ENCODE data around the gene SOAT1. TPM values are rescaled to one million over a fixed set of nuclear protein-coding genes. Genes with fewer than 3 reads are reported as not detected.

SOAT1 gene
- total RNA-seq: 11.7 and 24.5 TPM in 2 replicates

DNA sequence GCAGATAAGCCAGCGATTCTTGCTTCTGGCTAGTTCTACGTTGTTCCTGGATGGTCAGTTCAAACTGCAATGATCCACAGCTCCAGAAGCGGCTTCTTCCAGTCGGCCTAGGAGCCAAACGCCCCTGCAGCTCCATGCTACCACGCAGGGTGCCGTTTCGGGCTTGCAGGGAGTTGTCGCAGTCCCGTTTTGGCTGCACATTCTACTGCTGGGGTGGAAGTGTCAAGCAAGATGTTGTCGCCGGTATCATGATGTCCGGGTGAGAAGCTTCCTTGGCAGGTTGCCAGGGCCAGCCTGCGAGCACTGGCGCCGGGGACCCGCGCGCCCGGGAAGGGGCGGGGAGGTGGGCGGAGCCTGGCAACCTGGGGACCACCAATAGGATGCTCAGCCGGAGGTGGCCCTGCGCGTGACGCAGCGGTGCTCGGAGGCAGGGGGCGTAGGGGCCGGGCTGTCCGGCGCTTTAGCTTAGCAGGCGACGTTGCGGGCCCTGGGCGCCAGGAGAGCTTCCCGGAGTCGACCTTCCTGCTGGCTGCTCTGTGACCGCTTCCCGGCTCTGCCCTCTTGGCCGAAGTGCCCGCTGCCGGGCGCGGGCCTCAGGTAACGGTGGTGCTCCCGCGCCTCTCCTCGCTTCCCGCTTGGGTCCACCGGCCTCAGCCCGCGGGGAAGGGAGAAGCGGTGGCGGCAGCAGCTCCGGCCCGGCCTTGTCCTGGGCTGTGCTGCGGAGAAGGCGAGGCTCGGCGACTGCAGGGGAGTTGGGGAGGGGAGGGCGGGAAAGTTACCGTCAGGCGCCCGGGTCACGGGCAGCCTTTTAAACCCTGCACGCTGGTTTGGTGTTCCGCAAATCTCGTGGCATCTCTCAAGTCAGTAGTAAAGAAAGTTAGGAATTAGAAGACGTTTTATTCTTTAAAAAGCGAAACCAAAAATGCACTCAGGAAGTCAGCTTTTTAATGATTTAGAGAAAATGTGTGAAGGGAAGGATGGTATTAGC lies at the start of gene SOAT1:
SOAT1 (plus strand) TSS at position 458 of the 988 bp plus-strand sequence. CDS start 8,888 bp downstream, outside the sequence.

DNA sequence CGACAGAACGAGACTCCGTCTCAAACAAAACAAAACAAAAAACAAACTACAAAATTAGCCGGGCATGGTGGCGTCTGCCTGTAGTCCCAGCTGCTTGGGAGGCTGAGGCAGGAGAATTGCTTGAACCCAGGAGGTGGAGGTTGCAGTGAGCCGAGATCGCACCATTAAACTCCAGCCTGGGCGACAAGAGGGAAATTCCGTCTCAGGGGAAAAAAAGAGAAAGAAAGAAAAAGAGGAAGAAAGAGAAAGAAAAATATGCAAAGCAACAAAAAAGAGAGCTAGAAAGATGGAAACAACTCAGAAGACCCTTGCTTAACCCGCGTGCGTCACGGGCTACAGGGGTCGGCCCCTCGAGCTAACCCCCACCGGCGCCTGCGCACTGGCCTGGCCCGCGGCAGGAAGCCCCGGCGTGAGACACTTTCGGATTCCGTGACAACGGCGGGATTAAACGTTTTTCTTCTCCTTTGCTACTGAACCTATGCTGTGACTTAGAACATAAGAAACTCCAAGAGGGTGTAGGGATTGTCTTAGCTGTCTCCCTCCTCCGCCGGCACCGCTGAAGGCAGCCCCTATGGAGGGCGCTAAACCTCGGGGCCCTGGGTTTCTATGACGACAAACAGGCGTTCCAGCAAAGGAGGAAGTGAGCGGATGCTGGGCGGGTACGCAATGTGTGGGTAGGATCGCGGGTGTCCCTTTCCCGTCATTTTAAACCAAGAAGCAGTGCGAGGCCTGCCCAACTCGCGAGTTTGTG lies 71.9 kb downstream of the SOAT1 start, which contains the start of gene AXDND1:
AXDND1 (plus strand) TSS at position 630 of the 751 bp plus-strand sequence. CDS start 539 bp downstream, outside the sequence.

Other genes starting within 250 kb of the SOAT1 start
- gene TOR3A, start 211.7 kb upstream of the SOAT1 start, total RNA-seq: 28.1 and 34.4 TPM in 2 replicates
- 105 and 121 TPM in 2 replicates for gene ABL2, start 64.1 kb upstream of the SOAT1 start, total RNA-seq
- under 0.01 TPM in 1 of 2 replicates, not detected in the other for gene AXDND1, start 72.2 kb downstream of the SOAT1 start, total RNA-seq